CD8-positive, alpha-beta memory T cell (primary cell): ENCODE results near the gene DUSP16. TPM values are rescaled to one million over a fixed set of nuclear protein-coding genes. Genes with fewer than 3 reads are reported as not detected.
A peak's percentile ranks its signal among the peaks of the same experiment; 100 is the strongest.
"Not testable (repeated sequence)": the region's sequence is repeated elsewhere in the genome, so short reads cannot be mapped to it uniquely, and the experiment has no call there.

Experiments
- CTCF ChIA-PET: fragments of 350-600 bp; sonication (Branson Sonifier 250); formaldehyde crosslinking; loops from one replicate; lab custom pipeline; 2021; ENCODE audit warnings: antibody characterized with exemption; lab: Charles Lee
- POLR2A ChIA-PET: fragments of 350-600 bp; sonication (Branson Sonifier 250); formaldehyde crosslinking; loops from one replicate; lab custom pipeline; 2021; ENCODE audit warnings: antibody characterized with exemption; lab: Charles Lee
- DNase-seq, 5 donors: peaks; one replicate each; pipeline versions ENCODE4 v3.0.0 to v3.0.0-alpha.2; 2020 to 2022; ENCODE audit warnings: mixed read lengths in 1 of 5
- H3K27ac ChIP-seq: one replicate; pipeline ENCODE4 v1.7.0; 2013; ENCODE audit warnings: low read depth, mild to moderate bottlenecking, low read length, moderate library complexity
- H3K27me3 ChIP-seq: 2 replicates; pipeline ENCODE4 v1.7.0; 2013; ENCODE audit warnings: low read length, mild to moderate bottlenecking; ENCODE audit not compliant: insufficient read depth, poor library complexity, severe bottlenecking
- H3K36me3 ChIP-seq: 2 replicates; pipeline ENCODE4 v1.7.0; 2013; ENCODE audit warnings: mild to moderate bottlenecking, low read length, moderate library complexity; ENCODE audit not compliant: insufficient read depth
- H3K4me1 ChIP-seq: 2 replicates; pipeline ENCODE4 v1.7.0; 2013; ENCODE audit warnings: mild to moderate bottlenecking, low read length, moderate library complexity; ENCODE audit not compliant: insufficient read depth
- H3K4me3 ChIP-seq: 2 replicates; pipeline ENCODE4 v1.7.0; 2013; ENCODE audit warnings: mild to moderate bottlenecking, low read length
- H3K9me3 ChIP-seq: 2 replicates; pipeline ENCODE4 v1.7.0; 2013; ENCODE audit warnings: mild to moderate bottlenecking, low read length
- H3K27ac Mint-ChIP-seq, 8 donors: one replicate each; pipeline ENCODE4 v1.8.0; 2020 to 2021; ENCODE audit warnings: mixed read lengths in 8 of 8, mild to moderate bottlenecking in 6 of 8, inconsistent platforms in 3 of 8, moderate library complexity in 3 of 8
- H3K27me3 Mint-ChIP-seq, 2 donors: one replicate each; pipeline ENCODE4 v1.8.0; 2020 to 2021; ENCODE audit warnings: mixed read lengths in 2 of 2, mild to moderate bottlenecking in 1 of 2, moderate library complexity in 1 of 2
- H3K36me3 Mint-ChIP-seq, 3 donors: one replicate each; pipeline ENCODE4 v1.8.0; 2020 to 2021; ENCODE audit warnings: mixed read lengths in 3 of 3, inconsistent platforms in 1 of 3, mild to moderate bottlenecking in 1 of 3
- H3K4me1 Mint-ChIP-seq, 3 donors: one replicate each; pipeline ENCODE4 v1.8.0; 2020 to 2021; ENCODE audit warnings: mixed read lengths in 3 of 3, inconsistent platforms in 1 of 3, mild to moderate bottlenecking in 1 of 3
- H3K4me3 Mint-ChIP-seq, 7 donors: one replicate each; pipeline ENCODE4 v1.8.0; 2020 to 2021; ENCODE audit warnings: mixed read lengths in 7 of 7, mild to moderate bottlenecking in 6 of 7, moderate library complexity in 4 of 7, inconsistent platforms in 2 of 7
- H3K9me3 Mint-ChIP-seq, 5 donors: one replicate each; pipeline ENCODE4 v1.8.0; 2020 to 2022; ENCODE audit warnings: mixed read lengths in 5 of 5, mild to moderate bottlenecking in 3 of 5, moderate library complexity in 2 of 5, inconsistent platforms in 1 of 5
- polyA plus RNA-seq: library from polyadenylated mRNA; unstranded; fragments of 300-500 nt; fragmentation: Illumina TruSeq; gene quantifications from one replicate; pipeline ENCODE4 v1.2.3, GENCODE V29; 2021
- total RNA-seq, 2 experiments: library from RNA; stranded (reverse); gene quantifications; one replicate each; pipeline ENCODE4 v1.2.3, GENCODE V29; 2021

DUSP16 gene
- total and polyA plus RNA-seq, 3 experiments from 2014 or later: 10.3 to 41.2 (median 37.5) TPM

GRCh38 chr12:12606781-12607589, 44.3 kb upstream of the DUSP16 start:
- H3K4me3 ChIP-seq: no peak overlapping the region
- peaks cover 8% of the 10 kb centered on the region for H3K4me1 ChIP-seq
- Mint-ChIP-seq H3K4me1 (peaks cover 14 to 29% (median 27%) of the 10 kb centered on the region in 3 donors), H3K27ac (peak overlapping the region in 4 of 8 donors; percentile 1 to 78 (median 37)), H3K27me3 (no peaks in the 10 kb centered on the region), H3K9me3 (no peaks in the 10 kb centered on the region), H3K4me3 (peak overlapping the region in 2 of 7 donors; percentile 6 to 35), H3K36me3 (peaks cover 0 to 5% (median 0%) of the 10 kb centered on the region in 3 donors)
- no peaks in the 10 kb centered on the region for H3K9me3 ChIP-seq
- ChIA-PET CTCF (interaction anchor here (1.1 to 3.2 kb wide), 2 partner anchors 17 to 130 kb away, joined by 4 to 7 read pairs; no protein-coding TSS in a partner anchor), POLR2A (interaction anchor here (0.6 to 0.8 kb wide), 2 partner anchors 9 to 212 kb away, joined by 3 read pairs; no protein-coding TSS in a partner anchor)
- DNase-seq: no peak
- H3K27ac ChIP-seq: no peak overlapping the region
- H3K36me3 ChIP-seq: no peaks in the 10 kb centered on the region
- no peaks in the 10 kb centered on the region for H3K27me3 ChIP-seq

GRCh38 chr12:12604740-12605139, 42.1 kb upstream of the DUSP16 start:
- H3K27ac ChIP-seq: no peak overlapping the region
- Mint-ChIP-seq H3K4me1 (peaks cover 5 to 16% (median 13%) of the 10 kb centered on the region in 3 donors), H3K27me3 (peaks cover 2 to 4% of the 10 kb centered on the region in 2 donors), H3K9me3 (no peaks in the 10 kb centered on the region), H3K4me3 (no peak overlapping the region), H3K36me3 (no peaks in the 10 kb centered on the region), H3K27ac (no peak overlapping the region)
- no peaks in the 10 kb centered on the region for H3K9me3 ChIP-seq
- CTCF ChIA-PET: no interaction called here
- POLR2A ChIA-PET: no interaction called here
- no peak overlapping the region for H3K4me3 ChIP-seq
- H3K4me1 ChIP-seq: no peaks in the 10 kb centered on the region
- no peaks in the 10 kb centered on the region for H3K27me3 ChIP-seq
- DNase-seq: no peak
- no peaks in the 10 kb centered on the region for H3K36me3 ChIP-seq

GRCh38 chr12:12600659-12601058, 38.0 kb upstream of the DUSP16 start:
- Mint-ChIP-seq H3K36me3 (peaks cover 0 to 3% (median 0%) of the 10 kb centered on the region in 3 donors), H3K4me3 (no peak overlapping the region), H3K9me3 (peaks cover 0 to 2% (median 0%) of the 10 kb centered on the region in 5 donors), H3K27me3 (peaks cover 3 to 4% of the 10 kb centered on the region in 2 donors), H3K27ac (no peak overlapping the region), H3K4me1 (no peaks in the 10 kb centered on the region)
- H3K36me3 ChIP-seq: no peaks in the 10 kb centered on the region
- no peak overlapping the region for H3K4me3 ChIP-seq
- H3K4me1 ChIP-seq: no peaks in the 10 kb centered on the region
- H3K27me3 ChIP-seq: no peaks in the 10 kb centered on the region
- H3K9me3 ChIP-seq: no peaks in the 10 kb centered on the region
- ChIA-PET CTCF (interaction anchor here (1.5 kb wide), 1 partner anchor 38 kb away, joined by 4 read pairs; the partner anchor contains the start of gene DUSP16), POLR2A (interaction anchor here (1.0 kb wide), 1 partner anchor 9 kb away, joined by 4 read pairs; no protein-coding TSS in a partner anchor)
- H3K27ac ChIP-seq: no peak overlapping the region
- no peak for DNase-seq

- Mint-ChIP-seq H3K4me3 (no peak overlapping the region), H3K27ac (peak overlapping the region in 1 of 8 donors; percentile 43), H3K9me3 (peaks cover 0 to 2% (median 1%) of the 10 kb centered on the region in 5 donors), H3K4me1 (no peaks in the 10 kb centered on the region), H3K36me3 (peaks cover 0 to 4% (median 0%) of the 10 kb centered on the region in 3 donors), H3K27me3 (peaks cover 3 to 4% of the 10 kb centered on the region in 2 donors)
- Histone ChIP-seq H3K36me3 (no peaks in the 10 kb centered on the region), H3K9me3 (no peaks in the 10 kb centered on the region), H3K27me3 (no peaks in the 10 kb centered on the region), H3K4me3 (no peak overlapping the region), H3K27ac (no peak overlapping the region), H3K4me1 (no peaks in the 10 kb centered on the region)
- POLR2A ChIA-PET: interaction anchor here (0.7 kb wide), 1 partner anchor 25 kb away, joined by 3 read pairs; no protein-coding TSS in a partner anchor
- CTCF ChIA-PET: interaction anchor here (1.5 kb wide), 1 partner anchor 37 kb away, joined by 4 read pairs; the partner anchor contains the start of gene DUSP16
- DNase-seq: no peak
Observed at GRCh38 chr12:12599750-12600643, 37.3 kb upstream of the DUSP16 start.

GRCh38 chr12:12598864-12599263, 36.2 kb upstream of the DUSP16 start:
- Histone ChIP-seq H3K9me3 (no peaks in the 10 kb centered on the region), H3K4me3 (no peak overlapping the region), H3K27ac (no peak overlapping the region), H3K4me1 (no peaks in the 10 kb centered on the region), H3K36me3 (no peaks in the 10 kb centered on the region), H3K27me3 (no peaks in the 10 kb centered on the region)
- no peak for DNase-seq
- no peaks in the 10 kb centered on the region for H3K4me1 Mint-ChIP-seq
- peaks cover 3 to 4% of the 10 kb centered on the region in 2 donors for H3K27me3 Mint-ChIP-seq
- ChIA-PET POLR2A (interaction anchor here (0.6 to 0.7 kb wide), 2 partner anchors 26 to 98 kb away, joined by 3 to 6 read pairs; no protein-coding TSS in a partner anchor), CTCF (no interaction called here)
- H3K27ac Mint-ChIP-seq: no peak overlapping the region
- H3K36me3 Mint-ChIP-seq: peaks cover 0 to 4% (median 0%) of the 10 kb centered on the region in 3 donors
- H3K4me3 Mint-ChIP-seq: no peak overlapping the region
- peaks cover 0 to 3% (median 1%) of the 10 kb centered on the region in 5 donors for H3K9me3 Mint-ChIP-seq

GRCh38 chr12:12596598-12596997, 33.9 kb upstream of the DUSP16 start:
- CTCF ChIA-PET, H3K9me3 Mint-ChIP-seq, POLR2A ChIA-PET, H3K4me3 ChIP-seq, H3K27ac Mint-ChIP-seq, H3K36me3 ChIP-seq, H3K27me3 Mint-ChIP-seq, H3K4me1 Mint-ChIP-seq, H3K4me3 Mint-ChIP-seq, H3K27me3 ChIP-seq, DNase-seq, H3K4me1 ChIP-seq, H3K9me3 ChIP-seq, H3K36me3 Mint-ChIP-seq, H3K27ac ChIP-seq: not testable (repeated sequence)

- DNase-seq, CTCF ChIA-PET, H3K4me3 ChIP-seq, H3K4me3 Mint-ChIP-seq, H3K4me1 ChIP-seq, H3K36me3 Mint-ChIP-seq, POLR2A ChIA-PET, H3K4me1 Mint-ChIP-seq, H3K9me3 ChIP-seq, H3K27ac ChIP-seq, H3K27ac Mint-ChIP-seq, H3K9me3 Mint-ChIP-seq, H3K36me3 ChIP-seq, H3K27me3 ChIP-seq, H3K27me3 Mint-ChIP-seq: not testable (repeated sequence)
Observed at GRCh38 chr12:12595929-12596328, 33.3 kb upstream of the DUSP16 start.
